MM.1S (cell line): ENCODE measurements around the gene DCAF11.

Experiments used
- CTCF ChIP-seq: fragments of 300-600 bp; sonication (generic); IDR thresholded peaks from 2 replicates; pipeline ENCODE4 v1.5.1; 2016; ENCODE audit warnings: antibody characterized with exemption, low read length, mixed read lengths
- EZH2phosphoT487 ChIP-seq: fragments of 300-600 bp; sonication (generic); IDR thresholded peaks from 2 replicates; pipeline ENCODE4 v1.6.1; 2018; ENCODE audit warnings: antibody characterized with exemption, low read length

GRCh38 chr14:24071836-24072430, 42.6 kb upstream of the DCAF11 start:
- no peak for TF ChIP-seq CTCF
- no peak for TF ChIP-seq EZH2phosphoT487
